AML-193 (cell line): ENCODE data around the gene ZNF732.
"Not testable (repeated sequence)": the region's sequence is repeated elsewhere in the genome, so short reads cannot be mapped to it uniquely, and the experiment has no call there.

Experiments
- DNase-seq, 2 experiments: peaks; one replicate each; lab custom pipeline; 2025; lab: John Stamatoyannopoulos, UW

Gene ZNF732

DNA sequence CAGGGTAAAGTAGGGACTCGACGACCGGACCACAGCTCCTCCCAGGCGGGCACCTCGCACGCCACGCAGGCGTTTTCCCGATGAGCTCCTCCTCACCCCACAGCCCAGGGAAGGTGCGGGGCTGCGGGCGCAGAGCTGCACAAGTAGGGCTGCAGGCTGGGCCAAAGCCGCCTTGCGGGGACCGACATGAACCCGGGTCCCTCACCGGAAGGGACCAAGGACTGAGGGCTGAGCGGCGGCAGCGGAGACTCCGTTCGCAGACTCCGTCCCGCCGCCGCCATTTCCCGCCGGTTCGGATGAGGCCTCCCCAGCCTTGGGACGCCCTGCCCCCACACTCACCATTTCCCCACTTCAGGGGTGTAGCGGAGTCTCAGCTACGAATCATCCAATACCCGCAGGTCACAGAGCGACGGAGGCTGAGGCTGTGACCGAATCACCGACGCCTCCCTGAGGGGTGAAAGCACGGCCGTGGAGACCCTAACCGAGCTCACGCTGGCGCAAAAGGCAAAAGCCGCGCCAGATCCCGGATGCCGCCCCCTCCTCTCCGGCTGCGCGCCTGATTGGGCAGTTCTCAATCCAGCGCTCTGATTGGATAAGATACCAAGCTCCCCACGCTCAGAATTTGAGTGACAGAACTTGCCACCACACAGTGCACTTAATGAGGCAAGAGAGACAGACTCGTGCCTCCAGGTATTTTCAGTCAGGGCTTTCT lies at the start of gene ZNF732:
TSS of gene ZNF732 (minus strand) at position 506 of the 712 bp plus-strand sequence. CDS start at position 342, 164 bp downstream.
- no peak for DNase-seq

DNA sequence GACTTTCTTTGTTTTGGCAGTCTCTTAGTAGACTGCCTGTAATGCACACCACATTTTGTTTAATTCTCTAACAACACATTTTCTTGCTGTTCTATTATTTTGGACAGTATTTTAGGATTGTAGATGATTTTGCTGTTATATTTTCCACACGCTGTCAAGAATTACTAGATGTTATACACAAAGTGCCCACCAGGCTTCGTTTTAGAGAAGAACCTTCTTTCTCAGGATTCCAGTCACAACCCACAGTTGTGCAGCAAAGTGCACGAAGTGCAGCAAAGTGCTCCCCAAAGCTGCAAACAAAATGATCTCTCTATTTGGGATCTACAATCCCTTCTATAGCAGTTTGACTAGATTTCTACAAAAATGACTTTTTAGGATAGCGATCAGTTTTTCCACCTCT lies 34.7 kb upstream of the ZNF732 start:
- no peak for DNase-seq

DNA sequence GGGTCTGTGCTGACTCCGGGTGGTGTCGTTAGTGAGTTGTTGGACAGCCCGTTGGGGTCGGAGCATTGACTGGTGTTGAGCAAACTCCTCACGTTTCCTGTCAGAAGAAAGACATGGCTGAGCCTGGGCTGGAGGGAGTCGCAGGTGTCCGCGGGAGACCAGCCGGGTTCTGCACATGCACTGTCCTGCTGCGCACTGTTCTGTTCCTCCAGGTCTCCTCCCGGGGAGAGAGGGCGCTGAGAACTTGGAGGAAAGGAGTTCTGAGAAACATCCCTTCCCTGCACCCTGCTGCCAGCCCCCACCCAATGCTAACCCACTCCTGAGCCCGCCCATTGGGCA lies 33.5 kb upstream of the ZNF732 start:
- DNase-seq, result no peak

- DNase-seq, result peak in 1 of 2 experiments; percentile 56
Measured at GRCh38 chr4:337932-338758, 32.9 kb upstream of the ZNF732 start.

DNA sequence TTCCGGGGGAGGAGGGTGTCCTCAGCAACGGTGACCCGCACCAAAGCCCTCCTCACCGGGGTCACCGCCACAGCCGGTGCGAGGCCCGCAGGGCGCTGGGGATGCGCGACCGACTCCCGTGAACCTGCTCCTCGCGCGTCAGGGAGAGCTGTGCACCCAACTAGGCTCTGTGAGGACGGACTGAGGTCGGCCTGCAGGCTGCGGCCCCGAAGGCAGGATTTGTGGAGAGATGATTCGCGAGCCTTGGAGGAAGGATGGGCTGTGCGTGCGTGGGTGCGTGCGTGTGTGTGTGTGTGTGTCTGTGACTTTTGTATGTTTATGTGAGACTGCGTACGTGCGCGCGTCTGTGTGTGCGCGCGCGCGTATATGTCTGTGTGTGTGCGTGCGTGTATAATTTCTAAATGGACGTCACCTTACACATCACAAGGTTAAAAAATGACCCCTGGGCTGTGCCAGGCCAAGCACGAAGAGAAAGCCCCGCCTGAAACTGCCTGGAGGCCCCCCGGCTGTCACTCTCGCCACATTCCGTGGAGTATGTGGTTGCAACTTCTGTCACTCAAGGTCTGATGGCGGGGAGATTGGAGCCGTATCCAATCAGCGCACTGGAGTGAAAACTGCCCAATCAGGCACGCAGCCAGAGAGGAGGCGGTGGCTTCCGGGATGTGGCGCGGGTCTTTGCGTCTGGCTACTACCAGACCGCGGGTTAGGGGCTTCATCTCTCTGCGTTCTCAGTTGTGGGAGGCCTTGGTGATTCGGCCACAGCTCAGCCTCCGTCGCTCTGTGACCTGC lies 32.1 kb upstream of the ZNF732 start, which contains the start of gene ZNF141:
TSS of gene ZNF141 (plus strand) at position 672 of the 789 bp plus-strand sequence. CDS start 170 bp downstream, outside the sequence.
- DNase-seq, result peak; percentile 98 to 99

DNA sequence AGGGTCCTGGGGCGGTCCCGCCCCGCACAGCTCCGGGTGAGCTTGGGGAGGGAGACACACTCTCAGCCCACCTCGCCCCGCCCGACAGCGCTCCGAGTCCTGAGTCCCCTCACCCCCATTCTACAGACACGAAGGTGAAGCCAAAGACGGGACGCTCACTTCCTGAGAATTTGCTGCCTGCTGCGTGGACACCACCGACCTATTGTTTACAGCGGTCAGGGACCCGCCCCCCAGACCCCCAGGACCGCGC lies 31.5 kb upstream of the ZNF732 start:
- no peak for DNase-seq

GRCh38 chr4:336099-336892 lies 31.0 kb upstream of the ZNF732 start:
- DNase-seq, result peak in 1 of 2 experiments; percentile 5

DNA sequence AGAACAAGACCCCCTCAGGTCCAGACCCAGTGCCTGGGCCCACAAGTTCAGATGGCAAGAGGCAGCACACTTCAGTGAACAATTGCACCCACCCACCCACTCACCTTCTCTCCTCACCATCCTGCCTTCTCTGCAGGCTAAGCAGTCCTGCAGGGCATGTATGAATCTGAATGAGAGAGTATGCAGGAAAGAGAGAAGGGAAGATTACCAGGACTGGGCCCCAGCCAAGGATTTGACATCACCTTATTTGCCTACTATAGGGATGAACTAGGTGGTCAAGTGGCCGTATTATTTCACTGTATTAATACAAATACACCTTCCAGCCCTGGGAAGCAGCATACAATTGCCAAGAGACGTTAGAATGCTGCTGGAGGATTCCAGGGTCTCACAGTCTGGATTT lies 30.2 kb upstream of the ZNF732 start:
- DNase-seq, result no peak

- DNase-seq, result no peak
Measured at GRCh38 chr4:328729-329128, 23.5 kb upstream of the ZNF732 start.

DNA sequence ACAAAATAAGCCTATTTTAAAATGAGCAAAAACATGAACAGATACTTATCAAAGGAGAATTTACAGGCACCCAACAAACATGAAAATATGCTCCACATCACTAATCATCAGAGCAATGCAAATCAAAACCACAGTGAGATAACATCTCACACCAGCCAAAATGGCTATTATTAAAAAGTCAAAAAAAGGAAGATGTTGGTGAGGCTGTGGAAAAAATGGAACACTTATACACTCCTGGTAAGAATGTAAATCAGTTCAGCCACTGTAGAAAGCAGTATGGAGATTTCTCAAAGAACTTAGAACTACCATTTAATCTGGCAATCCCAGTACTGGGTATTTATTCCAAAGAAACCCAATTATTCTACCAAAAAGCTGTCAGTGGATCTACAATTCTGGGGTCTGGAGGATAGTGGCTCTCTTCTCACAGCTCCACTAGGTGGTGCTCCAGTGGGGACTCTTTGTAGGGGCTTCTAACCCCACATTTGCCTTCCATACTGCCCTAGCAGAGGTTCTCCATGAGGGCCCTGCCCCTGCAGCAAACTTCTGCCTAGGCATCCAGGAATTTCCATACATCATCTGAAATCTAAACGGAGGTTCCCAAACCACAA lies 9.1 kb upstream of the ZNF732 start:
- DNase-seq, result no peak

DNA sequence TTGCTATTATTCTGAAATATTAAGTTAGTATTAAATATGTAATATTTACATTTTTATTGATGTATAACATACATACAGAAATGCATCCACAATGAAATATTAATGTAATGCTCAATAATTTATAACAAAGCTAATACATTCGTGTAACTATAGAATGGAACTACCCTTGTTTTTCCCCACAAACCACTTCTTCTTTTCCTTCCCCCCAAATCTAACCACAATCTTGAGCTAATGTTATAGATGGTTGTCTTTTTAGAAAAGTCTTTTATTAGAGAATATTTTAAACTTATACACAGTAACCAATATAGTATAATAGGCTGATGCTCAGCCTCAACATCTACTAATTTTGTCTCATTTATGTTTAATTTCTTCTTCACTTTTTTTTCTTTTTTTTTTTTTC lies 4.5 kb upstream of the ZNF732 start:
- DNase-seq, result peak; percentile 0 to 1

DNA sequence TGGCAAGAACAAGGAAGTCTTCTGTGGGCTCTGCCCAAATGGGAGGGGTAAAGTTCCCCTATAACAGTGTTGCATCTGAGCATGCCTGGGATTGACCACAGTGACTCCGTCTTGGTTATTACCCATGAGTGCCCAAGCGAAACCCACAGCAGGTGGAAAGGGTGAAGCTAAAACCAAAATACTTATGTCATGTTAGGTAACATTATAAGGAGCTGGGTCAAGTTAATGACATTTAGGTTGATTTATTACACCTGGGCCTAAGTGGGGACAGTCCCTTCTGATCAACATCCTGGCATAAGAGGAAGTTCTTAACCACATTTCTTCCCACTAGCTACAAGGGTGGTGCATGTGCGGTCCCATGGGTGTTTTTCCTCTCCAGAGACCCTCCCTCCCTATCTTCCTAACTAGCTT lies 1.3 kb upstream of the ZNF732 start:
- peak; percentile 32 to 36 for DNase-seq

DNA sequence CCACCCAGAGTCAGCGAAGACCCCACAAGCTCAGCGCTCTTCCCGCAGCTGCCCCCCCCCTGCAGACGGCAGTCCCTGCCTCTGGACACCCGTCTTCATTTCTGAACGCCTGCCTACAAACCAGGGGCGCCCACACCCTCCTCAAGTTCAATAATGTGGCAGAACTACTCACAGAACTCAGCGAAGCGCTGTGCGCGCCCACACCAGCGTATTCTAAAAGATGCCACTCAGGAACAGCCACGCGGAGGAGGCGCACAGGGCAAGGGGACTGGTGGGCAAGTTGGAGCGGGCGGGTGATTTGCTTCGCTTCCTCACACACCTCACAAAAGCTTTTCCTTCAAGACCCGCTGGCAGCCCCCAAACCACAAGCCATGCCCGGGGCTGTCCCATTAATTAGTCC lies 758 bp downstream of the ZNF732 start:
- DNase-seq, result not testable (repeated sequence)

- no peak for DNase-seq
Measured at GRCh38 chr4:302381-302780, 2.9 kb downstream of the ZNF732 start.

- DNase-seq, result no peak
Measured at GRCh38 chr4:294732-295131, 10.5 kb downstream of the ZNF732 start.

- no peak for DNase-seq
Measured at GRCh38 chr4:288891-289290, 16.4 kb downstream of the ZNF732 start.

GRCh38 chr4:273309-274017 lies 31.8 kb downstream of the ZNF732 start:
- DNase-seq, result no peak

- DNase-seq, result no peak
Measured at GRCh38 chr4:271492-272103, 33.7 kb downstream of the ZNF732 start.

DNA sequence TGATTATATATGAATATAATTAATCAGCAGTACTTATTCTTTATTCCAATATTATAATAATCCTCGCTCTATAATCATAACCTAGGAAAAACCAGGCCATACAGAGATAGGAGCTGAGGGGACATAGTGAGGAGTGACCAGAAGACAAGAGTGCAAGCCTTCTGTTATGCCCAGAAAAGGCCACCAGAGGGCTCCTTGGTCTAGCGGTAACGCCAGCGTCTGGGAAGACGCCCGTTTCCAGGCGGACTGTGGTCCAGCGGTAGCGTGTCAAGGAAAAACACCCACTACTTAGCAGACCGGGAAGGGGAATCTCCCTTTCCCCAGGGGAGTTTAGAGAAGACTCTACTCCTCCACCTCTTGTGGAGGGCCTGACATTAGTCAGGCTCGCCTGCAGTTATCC lies 46.0 kb downstream of the ZNF732 start:
- not testable (repeated sequence) for DNase-seq

DNA sequence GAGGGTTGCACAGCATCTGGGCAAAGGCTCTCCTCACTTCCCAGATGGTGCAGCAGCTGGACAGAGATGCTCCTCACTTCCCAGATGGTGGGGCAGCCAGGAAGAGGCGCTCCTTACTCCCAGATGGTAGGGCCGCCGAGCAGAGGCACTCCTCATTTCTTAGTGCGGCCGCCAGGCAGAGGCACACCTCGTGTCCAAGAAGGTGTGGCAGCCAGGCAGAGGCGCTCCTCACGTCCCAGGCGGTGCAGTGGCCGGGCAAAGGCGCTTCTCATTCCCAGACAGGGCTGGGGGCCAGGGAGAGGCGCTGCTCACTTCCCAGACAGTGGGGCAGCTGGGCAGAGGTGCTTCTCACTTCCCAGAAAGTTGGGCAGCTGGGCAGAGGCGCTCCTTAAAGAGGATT lies 48.8 kb downstream of the ZNF732 start:
- DNase-seq, result no peak
